GM19372 (cell line): ENCODE results near the gene JUP.

Experiments used
- ATAC-seq: cut with Tn5 transposase; IDR thresholded peaks from one replicate; pipeline ENCODE4 v1.9.1; 2021; ENCODE audit warnings: mild to moderate bottlenecking, low read depth, moderate library complexity; ENCODE audit not compliant: unreplicated experiment

The JUP gene

DNA sequence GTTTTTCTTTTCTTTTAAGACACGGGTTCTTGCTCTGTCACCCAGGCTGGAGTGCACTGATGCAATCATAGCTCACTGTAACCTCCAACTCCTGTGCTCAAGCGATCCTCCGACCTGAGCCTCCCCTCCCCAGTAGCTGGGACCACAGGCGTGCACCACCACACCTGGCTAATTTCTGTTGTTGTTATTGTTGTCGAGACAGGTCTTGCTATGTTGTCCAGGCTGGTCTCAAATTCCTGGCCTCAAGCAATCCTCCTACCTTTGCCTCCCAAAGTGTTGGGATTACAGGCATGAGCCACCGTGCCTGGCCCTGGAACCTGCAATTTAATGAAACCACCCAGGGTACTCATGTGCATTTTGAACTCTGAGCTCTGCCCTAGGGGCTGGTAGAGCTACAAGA is 24.1 kb downstream of the JUP start:
- no peak for ATAC-seq

DNA sequence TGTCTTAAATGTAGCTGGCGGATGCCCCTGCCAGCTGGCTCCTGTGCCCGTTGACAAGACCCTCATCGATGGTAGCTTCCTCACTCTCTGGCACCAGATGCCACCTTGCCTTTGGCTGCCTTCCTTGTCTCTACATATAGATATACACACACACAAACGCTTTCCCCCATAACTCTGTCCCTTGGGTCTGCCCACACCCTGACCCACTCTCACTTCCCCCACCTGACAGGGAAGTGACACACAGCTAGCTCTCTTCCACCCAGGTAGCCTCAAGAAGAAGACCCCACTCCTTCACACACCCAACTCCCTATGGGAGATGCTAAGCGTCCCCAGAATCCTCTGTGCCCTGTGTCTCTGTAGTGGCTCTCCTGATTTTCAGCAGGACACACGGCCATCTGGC is 25.6 kb downstream of the JUP start:
- ATAC-seq = no peak

DNA sequence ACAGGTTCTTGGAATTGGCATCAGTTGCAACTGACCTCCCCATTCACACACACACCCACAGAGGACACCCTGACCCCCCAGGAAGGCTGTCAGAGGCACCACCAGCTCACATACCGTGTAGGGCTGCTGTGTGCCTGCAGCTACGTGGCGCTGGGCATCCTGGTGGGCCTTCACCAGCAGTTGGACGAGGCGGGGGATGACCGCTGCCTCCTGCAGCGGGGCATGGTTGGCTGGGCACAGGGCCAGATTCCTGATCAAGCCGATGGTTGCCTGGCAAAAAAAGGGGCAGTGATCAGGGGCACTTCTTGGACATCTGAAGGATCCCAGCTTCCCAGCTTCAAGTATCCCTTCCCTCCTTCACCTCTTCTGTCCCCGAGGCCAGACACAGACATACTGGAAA is 27.9 kb downstream of the JUP start:
- no peak for ATAC-seq

DNA sequence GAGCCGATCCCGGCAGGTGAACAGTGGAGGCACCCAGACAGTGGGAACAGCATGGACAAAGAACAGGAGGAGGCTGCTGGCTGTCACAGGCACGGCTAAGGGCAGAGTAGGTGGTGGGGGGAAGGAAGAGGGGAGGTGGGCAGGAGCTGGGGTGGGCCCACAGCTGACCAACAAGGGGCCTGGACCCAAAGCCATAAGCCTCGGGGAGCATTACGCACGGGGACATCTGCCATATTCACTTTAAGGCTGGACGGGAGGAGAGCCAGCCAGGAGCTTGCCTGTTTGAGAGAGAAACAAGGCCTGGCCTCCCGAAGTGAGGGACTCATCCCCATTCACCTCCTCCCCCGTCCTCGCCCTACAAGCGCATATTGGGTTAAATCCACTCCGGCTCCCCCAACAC is 32.4 kb downstream of the JUP start:
- ATAC-seq = no peak

DNA sequence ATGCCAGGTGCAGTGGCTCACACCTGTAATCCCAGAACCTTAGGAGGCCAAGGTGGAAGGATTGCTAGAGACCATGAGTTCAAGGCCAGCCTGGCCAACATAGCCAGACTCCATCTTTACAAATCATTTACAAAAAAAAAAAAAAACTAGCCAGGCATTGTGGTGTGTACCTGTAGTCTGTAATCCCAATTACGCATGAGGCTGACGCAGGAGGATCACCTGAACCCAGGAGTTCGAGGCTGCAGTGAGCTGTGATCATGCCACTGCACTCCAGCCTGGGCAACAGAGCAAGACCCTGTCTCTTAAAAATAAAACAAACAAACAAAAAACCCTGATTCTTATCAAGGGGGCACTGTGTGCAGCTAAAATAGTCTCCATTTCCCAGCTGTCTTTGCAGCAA is 35.2 kb downstream of the JUP start:
- ATAC-seq = no peak

DNA sequence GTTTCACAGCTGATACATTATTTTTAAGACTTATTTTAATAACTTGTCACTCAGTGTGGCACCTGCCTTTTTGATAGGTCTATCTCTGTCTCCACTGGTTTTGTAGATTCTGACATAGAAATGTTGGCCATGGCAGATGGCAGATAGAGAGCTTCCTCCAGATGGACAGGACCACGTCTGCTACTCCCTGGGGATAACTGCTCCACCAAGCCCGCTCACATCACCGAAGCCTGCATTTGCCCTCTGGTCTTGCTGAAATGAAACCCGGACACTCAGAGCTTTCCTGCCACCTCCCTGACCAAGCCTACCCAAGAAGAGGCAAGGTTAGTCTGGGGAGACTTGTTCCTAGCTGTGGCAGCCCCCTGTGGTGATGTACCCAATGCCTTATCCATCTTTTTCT is 35.6 kb downstream of the JUP start:
- ATAC-seq = no peak

DNA sequence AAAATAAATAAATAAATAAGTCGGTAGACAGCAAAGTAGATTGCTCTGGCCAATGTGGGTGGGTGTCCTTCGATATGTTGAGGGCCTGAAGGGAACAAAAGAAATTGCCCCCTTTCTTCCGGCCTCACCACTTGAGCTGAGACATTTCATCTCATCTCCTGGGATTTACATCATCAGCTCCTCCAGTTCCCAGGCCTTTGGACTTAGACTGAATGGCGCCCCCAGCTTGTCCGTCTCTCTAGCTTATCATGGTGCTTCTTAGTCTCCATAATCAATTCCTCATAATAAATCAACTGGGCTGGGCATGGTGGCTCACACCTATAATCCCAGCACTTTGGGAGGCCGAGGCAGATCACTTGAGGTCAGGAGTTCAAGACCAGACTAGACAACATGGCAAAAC is 38.2 kb downstream of the JUP start:
- ATAC-seq = no peak

DNA sequence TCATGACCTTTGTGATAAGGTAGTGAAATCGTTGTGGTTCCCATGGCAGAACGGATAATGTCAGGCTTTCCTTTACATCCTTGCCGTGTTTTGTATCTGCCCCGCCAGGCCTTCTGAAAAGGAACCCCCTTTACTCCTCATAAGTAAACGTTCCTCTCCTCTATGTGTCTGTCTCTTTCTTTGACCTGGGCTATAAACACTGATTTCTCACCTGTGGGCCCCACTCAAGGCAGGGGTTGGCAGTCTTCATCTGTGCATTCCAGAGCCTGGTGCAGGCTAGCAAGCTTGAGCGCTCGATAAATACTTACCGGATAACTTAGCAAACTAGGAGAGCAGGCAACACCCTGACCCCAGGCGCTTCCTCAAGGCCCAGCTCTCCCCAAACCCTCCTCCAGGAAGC is 44.8 kb downstream of the JUP start:
- ATAC-seq = no peak

DNA sequence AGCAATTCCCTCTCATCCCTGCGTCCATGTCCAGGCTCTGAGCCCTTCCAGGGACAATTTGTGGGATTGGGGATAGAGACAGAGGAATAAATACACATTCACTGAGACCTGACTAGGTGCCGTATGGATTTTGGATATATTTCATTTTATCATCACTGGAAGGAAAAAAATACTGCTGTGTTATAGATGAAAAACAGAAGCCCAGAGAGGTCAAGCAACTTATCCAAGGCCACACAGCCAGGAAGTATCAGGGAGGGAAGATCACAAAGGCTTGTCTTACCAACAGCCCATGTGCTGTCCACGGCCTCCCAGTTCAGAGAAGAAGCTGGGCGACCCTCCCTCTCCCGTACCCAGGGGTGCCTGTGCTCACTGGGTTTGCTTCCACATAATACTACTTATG is 46.0 kb downstream of the JUP start:
- ATAC-seq = no peak

DNA sequence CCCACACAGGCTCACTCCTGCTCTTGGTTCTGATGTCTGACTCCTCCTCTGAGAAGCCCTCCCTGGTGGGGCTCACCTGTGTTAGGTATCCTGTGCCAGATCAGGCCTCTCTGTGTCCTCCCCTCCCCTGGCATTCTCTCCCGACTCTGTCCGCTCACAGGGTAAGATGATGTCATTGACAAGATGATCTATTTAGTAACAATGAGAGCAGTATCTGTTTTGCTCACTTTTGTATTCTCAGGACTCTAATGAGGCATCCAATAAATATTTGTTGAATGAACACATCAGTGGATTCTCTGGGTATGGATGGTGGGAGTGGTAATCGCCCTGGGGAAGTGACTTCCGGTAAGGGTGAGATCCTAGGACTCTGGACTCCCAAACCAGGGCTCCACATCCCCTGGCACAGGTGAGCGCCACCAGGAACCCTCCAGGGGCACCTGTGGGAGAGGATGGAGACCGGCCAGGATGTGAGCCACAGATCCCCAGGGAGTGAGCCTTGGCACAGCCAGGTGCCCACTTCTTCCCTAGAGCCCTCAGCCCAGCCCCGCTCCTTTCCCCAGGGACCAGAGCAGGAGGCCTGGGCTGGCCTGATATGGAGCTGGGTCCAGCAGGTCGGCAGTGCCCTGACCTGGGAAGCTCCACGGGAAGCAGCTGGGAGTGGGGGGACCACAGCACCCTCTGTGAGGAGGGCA is 46.7 kb downstream of the JUP start:
- ATAC-seq = no peak

DNA sequence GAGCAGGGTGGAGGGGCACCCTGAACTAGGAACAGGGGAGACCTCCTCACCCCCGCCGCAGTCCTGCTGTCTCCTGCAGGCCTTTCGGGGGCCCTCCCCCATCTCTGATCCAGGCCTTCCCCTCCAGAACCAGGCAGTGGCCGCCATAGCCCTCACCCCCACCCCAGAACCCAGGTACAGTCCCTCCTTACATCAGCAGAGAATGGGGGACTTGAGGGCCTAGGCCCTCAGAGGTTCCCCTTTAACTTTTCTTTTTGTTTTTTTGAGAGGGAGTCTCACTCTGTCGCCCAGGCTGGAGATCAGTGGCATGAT is 47.8 kb downstream of the JUP start:
- no peak for ATAC-seq

DNA sequence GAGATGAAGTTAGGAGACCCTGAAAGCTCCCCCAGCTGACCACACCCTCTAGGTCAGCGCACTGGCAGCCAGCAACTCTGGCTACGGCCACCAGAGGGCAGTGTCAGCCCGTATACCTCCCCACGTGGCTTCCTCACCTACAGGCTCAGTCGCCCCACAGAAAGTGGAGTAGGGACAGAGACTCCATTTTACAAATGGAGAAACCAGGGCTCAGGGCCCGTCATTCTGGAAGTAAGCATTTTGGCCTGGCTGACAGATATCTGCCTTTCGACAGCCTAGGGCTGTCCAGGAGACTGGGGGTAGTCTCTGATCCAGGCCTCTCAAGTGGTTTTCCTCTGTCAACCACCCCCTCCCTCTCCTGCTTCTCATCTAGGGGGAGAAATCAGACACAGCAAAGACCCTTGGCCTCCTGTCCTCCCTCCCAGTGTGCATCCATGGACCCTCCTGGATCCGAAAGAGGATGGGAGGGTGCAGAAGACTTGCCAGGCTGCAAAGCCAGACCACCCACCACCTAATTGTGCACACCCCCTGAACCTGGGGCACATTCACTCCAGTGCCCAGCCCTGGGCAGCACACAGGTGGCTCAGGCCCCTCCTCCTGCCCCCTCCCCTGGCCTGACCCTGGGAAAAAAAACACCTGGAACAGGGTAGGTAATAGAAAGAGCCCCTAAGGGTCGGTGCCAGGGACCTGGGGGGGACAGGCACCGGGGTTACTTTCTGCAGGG is 48.3 kb downstream of the JUP start:
- no peak for ATAC-seq

DNA sequence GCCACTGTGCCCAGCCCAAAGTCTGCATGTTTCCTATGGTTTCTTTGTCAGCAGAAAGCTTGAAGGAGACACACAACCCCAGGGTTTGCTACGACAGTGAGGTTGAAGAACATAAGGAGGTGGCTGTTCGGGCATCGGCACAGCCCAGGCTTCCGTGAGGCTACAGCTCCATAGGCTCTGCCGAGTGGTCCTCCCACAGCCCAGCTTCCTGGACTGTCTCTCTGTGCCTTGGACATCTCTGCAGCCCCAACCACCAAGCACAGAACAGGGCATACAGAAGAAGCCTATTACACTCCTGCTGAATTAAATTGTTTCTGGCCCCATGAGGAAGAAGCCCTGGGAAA is 48.9 kb downstream of the JUP start:
- ATAC-seq = no peak

DNA sequence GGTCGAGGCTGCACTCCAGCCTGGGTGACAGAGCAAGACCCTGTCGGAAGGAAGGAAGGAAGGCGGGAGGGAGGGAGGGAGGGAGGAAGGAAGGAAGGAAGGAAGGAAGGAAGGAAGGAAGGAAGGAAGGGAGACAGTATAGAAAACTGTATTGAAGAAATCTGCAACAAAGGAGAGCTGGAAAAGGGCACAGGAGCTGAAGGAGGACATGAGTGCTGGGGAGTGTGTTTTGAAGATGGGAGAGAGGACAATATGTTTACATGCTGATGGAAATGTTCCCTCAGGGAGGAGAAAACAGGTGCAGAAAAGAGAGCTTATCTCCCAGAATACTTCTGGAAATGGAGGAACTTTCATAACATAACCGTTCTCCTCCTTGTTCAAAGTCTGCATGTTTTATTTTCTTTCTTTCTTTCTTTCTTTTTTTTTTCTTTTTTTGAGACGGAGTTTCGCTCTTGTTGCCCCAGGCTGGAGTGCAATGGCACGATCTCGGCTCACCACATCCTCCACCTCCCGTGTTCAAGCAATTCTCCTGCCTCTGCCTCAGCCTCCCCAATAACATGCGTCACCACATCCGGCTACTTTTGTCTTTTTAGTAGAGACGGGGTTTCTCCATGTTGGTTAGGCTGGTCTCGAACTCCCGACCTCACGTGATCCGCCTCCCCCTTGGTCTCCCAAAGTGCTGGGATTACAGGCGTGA is 49.4 kb downstream of the JUP start:
- ATAC-seq = no peak

DNA sequence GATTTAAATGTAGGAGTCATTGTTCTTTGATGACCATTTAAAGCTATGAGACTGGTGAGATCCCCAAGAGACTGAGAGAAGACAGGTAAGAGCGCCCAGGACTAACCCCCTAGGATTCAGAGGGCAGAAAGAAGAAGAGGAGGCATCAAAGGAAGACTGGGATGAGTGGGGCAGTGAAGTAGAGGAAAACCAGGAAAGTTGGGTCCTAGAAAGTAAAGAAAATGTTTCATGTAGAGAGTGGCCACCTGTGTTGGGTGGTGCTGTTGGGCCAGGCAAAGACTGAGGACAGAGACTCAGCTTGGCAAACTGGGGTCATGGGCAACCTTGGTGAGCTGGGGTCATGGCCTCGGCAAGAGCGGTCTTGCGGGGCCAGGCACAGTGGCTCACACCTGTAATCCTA is 50.8 kb downstream of the JUP start:
- no peak for ATAC-seq

DNA sequence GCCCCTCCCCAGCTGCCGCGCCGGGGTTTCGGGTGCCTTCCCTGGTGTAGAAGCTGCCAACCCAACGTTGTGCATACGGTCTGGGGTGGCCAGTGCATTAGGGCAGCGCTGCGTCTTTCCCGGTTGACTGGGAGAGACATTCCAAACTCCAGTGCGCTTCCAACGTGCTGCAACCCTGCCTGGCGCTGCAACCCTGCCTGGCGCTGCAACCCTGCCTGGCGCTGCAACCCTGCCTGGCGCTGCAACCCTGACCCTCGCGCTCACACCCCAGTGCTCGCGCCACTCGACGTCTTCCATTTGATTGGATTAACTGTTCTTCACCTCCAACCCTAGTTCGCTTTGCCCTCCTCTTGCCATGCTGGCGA is 51.6 kb downstream of the JUP start:
- no peak for ATAC-seq

DNA sequence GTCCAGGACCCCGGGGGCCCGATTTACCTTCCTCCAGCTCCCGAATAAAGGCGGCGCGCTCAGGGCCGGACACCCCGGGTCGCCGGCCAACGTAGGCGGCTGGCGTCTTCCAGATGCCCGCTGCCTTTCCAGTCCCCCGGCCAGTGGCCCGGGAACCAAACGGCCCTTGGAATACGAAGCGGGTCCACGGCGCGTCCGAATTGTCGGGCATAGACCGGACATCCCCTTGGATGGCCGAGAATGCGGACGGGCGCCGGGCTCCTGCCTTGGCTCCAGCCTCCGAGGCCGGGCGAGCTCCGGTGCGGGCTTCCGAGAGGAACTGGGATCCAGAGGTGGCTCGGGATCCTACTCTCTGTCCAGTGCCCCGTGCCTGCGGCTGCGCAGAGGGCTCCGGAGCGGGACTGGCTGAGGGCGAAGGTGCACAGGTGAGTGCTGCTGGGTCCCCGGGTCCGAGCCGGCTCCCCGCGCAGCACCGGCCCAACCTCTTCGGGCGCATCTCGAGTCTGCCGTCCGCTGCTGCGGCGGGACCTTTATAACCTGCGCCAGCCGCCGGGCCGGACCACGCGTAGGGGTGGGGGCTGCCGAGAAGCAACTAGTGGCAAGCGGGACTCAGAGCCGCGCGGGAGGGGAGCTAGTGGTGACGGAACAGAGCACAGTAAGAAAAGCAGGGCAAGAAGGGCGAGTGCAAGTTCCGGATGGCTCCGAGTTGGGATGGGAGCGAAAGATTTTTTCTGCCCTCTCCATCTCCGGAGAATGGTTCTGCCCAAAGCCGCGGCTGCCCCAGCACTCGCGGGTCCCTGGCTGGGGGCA is 52.2 kb downstream of the JUP start, which contains the start of gene HAP1:
Gene HAP1 (minus strand): TSS at position 505 of the 810 bp plus-strand sequence. CDS start 9 bp downstream, at position 496.
- ATAC-seq = no peak

DNA sequence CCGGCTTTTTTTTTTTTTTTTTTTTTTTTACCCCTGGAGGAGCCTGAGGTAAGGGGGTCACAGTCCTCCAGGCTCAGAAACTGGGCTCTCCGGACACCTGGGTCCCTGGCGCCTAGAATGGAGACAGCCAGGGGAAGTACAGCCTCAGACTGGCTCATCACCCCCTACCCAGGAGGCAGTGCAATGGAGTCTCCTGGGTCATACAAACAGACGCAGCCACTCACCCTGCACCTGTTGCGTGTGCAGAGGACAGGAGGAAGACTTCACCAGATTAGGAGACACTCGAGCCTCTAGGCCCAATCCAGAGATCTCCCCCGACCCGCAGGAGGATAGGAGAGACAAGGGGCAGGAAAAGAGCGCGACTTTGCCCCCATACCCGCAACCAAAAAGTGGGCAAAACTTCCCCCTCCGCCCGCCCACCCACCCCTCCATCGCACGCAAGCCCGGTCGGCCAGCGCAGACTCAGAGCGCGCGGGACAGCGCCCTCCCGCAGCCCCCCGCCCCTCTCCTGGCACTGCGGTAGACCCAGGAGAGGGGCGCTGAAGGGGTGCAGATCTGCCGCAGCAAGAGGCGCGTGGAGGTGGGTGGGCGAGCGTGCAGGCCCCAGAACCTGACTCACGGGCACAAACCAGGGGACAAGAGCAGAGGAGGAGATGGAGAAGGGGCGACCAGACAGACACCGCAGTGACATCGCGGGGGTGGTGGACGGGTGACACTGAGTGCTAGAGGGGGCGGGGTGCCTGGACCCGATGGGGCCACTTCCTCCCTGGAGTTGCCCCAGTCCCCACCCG is 53.0 kb downstream of the JUP start:
- ATAC-seq = no peak

DNA sequence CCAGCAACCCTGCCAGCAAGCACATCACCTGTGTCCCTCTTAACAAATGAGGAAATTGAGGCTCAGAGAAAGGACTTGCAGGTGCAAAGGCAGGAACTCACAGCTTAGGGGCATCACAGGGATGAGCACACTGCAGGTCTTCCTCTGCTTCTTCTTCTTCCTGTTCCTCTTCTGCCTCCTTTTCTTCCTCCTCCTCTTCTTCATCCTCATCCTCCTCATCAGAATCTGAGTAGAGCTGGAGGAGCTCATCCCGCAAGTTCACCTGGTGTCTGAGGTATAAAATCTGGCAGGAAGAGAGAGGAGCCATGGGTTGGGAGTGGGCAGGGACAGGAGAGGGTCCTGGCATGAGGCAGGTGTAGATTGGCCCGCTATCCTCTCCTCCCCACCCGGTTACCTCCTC is 54.7 kb downstream of the JUP start:
- no peak for ATAC-seq

DNA sequence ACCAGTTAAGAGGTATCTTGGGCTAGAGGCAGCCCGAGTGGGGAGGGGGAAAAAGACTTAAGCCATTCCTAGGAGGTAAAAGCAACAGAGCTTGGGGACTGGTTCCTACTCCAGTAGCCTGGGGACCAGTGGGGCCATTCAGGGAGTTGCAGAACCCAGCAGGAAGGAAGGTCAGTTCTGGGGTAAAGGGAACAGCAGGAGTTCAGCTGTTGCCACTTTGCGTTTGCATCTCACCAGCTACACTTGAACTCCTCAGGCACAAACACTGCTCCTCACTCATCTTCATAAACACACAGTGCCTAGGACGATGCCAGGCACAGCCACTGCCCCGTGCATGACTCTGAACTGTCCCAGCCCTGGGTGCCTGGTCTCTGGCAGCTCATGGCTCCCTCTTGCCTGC is 56.0 kb downstream of the JUP start:
- ATAC-seq = no peak

DNA sequence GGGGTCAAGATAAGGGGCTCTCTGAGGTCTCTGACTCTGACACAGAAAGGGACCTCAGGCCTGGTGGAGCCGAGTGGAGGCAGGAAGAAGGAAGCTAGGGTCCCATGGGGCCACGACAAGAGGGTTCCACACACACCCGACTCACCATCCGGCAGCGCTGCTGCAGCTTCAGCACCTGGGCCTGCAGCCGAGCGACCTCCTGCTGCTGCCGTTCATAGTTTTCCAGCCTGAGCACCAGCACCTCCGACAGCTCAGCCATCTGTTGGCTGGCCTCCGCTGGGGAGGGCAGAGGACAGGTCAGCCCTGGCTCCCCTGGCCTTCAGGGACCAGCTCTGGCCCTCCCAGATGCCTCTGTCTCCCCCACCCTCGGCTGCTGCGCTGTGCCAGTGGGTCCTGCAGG is 58.5 kb downstream of the JUP start:
- no peak for ATAC-seq
